ENCODE results near the gene FKBP5. TPM values are rescaled to one million over a fixed set of nuclear protein-coding genes. Genes with fewer than 3 reads are reported as not detected.

Gene FKBP5
- total and polyA plus RNA-seq, 12 donors = 19.7 to 234 (median 119) TPM

DNA sequence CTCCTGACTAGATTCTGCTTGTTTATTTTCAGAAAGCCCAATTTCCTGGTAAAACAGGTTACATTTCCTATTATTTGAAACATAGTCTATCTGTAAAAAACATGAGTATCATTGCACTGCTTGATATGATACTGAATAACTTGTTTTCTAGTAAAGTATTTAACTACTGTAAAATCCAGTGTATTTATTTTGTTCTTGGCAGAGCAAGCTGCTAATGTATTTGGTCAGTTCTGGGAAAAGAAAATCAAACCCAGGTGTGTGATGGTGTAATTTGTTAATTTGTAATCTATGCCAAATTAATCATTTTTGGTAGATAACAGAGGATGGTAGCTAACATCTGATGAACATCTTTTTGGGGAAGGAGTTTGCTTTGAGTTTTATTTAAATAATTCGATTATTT, 50.8 kb downstream of the FKBP5 start:
- 96 to 97% (median 96%) methylated on average over 1 of the region's 1 CpG for WGBS, 4 donors
- Histone ChIP-seq H3K4me1 (replicated peaks in 1 of 2) (peaks cover 0 to 35% of the 10 kb centered on the region in 2 donors), H3K27ac (no peak overlapping the region), H3K36me3 (replicated peaks in 1 of 2) (peaks cover 0 to 67% of the 10 kb centered on the region in 2 donors), H3K4me3 (no peak overlapping the region), H3K9me3 (replicated peaks in 1 of 3) (no peaks in the 10 kb centered on the region), H3K27me3 (no peaks in the 10 kb centered on the region)
- intact Hi-C loops (cut with DNase I) = loop anchor here in 1 of 2 donors (10.0 kb wide), 1 partner anchor 97 kb away; the partner anchor contains the start of gene ARMC12
- DNase-seq = no peak
- TF ChIP-seq, protein P1, sequence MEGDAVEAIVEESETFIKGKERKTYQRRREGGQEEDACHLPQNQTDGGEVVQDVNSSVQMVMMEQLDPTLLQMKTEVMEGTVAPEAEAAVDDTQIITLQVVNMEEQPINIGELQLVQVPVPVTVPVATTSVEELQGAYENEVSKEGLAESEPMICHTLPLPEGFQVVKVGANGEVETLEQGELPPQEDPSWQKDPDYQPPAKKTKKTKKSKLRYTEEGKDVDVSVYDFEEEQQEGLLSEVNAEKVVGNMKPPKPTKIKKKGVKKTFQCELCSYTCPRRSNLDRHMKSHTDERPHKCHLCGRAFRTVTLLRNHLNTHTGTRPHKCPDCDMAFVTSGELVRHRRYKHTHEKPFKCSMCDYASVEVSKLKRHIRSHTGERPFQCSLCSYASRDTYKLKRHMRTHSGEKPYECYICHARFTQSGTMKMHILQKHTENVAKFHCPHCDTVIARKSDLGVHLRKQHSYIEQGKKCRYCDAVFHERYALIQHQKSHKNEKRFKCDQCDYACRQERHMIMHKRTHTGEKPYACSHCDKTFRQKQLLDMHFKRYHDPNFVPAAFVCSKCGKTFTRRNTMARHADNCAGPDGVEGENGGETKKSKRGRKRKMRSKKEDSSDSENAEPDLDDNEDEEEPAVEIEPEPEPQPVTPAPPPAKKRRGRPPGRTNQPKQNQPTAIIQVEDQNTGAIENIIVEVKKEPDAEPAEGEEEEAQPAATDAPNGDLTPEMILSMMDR (IDR thresholded peaks at IDR 0.05) = no peak
- no peak for TF ChIP-seq POLR2A (IDR thresholded peaks at IDR 0.05)

DNA sequence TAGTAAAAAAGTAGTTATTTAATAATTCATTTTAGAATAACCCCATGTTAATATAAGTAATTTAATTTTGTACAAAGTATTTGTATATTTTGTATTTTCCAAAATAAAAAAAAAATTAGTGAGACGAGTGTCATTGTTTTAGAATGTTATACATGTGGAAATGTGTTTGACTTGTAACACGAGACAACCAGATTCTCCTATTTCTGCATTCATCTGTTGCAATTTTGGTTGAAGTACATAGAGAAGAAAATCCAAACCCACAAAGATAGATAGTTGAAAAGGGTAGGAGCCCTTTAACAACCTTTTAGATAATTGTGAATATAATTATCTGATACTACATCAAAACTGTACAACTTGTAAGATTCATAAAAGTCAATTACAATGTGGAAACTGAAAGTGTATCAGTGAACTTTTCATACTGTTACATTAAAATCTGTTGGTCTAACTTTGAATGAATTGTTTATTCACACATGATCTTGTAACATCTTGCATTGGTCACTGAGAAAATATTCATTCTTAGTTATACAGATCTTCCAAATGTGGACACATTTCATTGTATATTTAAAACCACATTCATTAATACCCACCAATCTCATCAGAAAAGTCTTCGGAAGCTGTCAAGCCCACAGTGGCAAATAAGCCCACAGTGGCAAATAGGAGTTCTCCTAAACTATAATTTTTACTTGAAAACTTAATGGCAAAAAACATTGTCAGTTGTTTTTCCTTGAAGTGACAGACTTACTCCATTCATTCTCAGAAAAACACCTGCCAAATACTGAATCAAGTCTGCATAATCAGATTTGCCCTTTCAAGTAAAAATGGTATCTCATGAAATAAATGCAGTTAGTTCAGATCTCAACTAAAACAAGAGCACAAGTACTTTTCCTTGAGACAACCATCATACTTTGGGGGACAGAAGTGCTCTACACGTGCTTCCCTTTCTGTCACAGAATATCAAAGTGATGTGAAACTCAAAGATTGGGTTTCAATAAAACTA, 52.8 kb downstream of the FKBP5 start:
- no peak for DNase-seq
- Histone ChIP-seq H3K27ac (peak overlapping the region in 2 of 5 donors; percentile 6 to 7), H3K4me1 (replicated peaks in 1 of 2) (peaks cover 0 to 34% of the 10 kb centered on the region in 2 donors), H3K27me3 (no peaks in the 10 kb centered on the region), H3K9me3 (replicated peaks in 1 of 3) (no peaks in the 10 kb centered on the region), H3K36me3 (replicated peaks in 1 of 2) (peaks cover 0 to 55% of the 10 kb centered on the region in 2 donors), H3K4me3 (no peak overlapping the region)
- TF ChIP-seq, protein P1 (IDR thresholded peaks at IDR 0.05) = no peak
- TF ChIP-seq POLR2A (IDR thresholded peaks at IDR 0.05) = no peak
- intact Hi-C loops (cut with DNase I) = loop anchor here in 1 of 2 donors (10.0 kb wide), 1 partner anchor 99 kb away; the partner anchor contains the start of gene ARMC12
- 79 to 84% (median 82%) methylated on average over 4 of the region's 4 CpGs for WGBS, 4 donors

DNA sequence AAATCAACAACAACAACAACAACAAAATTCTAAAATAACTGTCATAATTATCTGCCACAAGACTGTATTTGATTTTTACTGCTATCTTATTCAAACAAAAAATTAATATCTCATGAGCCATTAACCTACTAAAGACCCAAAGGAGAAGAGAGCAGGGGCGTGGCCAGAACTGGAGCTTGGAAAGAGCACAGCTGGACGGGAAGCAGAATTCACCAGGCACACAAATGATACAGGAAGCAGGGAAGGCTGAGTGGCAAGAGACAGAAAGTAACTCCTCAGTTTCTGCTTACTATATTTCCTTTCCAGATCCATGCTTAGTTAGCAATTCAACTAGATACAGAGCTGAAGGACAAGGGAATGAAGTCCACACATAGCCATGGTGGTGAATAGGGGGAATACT, 54.4 kb downstream of the FKBP5 start:
- H3K4me1 ChIP-seq (replicated peaks in 1 of 2) = peaks cover 0 to 25% of the 10 kb centered on the region in 2 donors
- WGBS, 4 donors = 43 to 49% (median 45%) methylated on average over 2 of the region's 2 CpGs
- no peaks in the 10 kb centered on the region for H3K27me3 ChIP-seq
- peak overlapping the region in 1 of 5 donors; percentile 22 for H3K27ac ChIP-seq
- intact Hi-C loops (cut with DNase I) = loop anchor here in 1 of 2 donors (10.0 kb wide), 1 partner anchor 100 kb away; the partner anchor contains the start of gene ARMC12
- H3K9me3 ChIP-seq (replicated peaks in 1 of 3) = no peaks in the 10 kb centered on the region
- peaks cover 0 to 48% of the 10 kb centered on the region in 2 donors for H3K36me3 ChIP-seq (replicated peaks in 1 of 2)
- no peak for DNase-seq
- no peak overlapping the region for H3K4me3 ChIP-seq
- TF ChIP-seq, protein P1 (IDR thresholded peaks at IDR 0.05) = no peak
- TF ChIP-seq POLR2A (IDR thresholded peaks at IDR 0.05) = no peak

DNA sequence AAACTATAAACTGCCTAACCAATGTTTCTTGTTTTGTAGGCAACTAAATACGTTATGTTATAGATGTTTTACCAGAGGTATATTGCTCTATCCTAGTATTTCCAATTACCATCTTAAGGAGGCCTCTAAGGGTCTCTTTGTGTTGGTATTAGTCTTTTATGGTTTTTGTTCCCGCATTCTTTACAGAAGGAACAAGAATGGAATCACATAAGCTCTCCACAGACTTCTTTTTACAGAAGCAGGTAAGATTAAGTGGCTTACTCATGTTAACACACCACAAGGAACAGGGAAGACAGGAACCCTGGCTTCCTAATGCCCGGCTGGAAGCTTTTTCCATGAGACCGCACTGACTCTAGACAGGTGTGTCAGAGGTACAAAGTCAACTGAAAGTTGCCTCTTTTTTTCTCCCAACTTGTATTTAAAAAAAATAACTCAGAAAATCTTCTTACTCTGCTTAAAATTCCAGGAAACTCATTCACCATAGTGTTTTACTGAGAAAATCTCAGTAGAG, 55.1 kb downstream of the FKBP5 start:
- H3K4me3 ChIP-seq = no peak overlapping the region
- H3K36me3 ChIP-seq (replicated peaks in 1 of 2) = peaks cover 0 to 48% of the 10 kb centered on the region in 2 donors
- intact Hi-C loops (cut with DNase I) = loop anchor here in 1 of 2 donors (10.0 kb wide), 1 partner anchor 101 kb away; the partner anchor contains the start of gene ARMC12
- peaks cover 0 to 25% of the 10 kb centered on the region in 2 donors for H3K4me1 ChIP-seq (replicated peaks in 1 of 2)
- TF ChIP-seq POLR2A (IDR thresholded peaks at IDR 0.05) = no peak
- TF ChIP-seq, protein P1 (IDR thresholded peaks at IDR 0.05) = no peak
- no peaks in the 10 kb centered on the region for H3K27me3 ChIP-seq
- no peaks in the 10 kb centered on the region for H3K9me3 ChIP-seq (replicated peaks in 1 of 3)
- 82 to 94% (median 93%) methylated on average over 4 of the region's 4 CpGs for WGBS, 4 donors
- no peak for DNase-seq
- no peak overlapping the region for H3K27ac ChIP-seq

All from adrenal gland (tissue), 12 donors.